COLO668 (cell line): Measurements from ENCODE around the gene PIN1.
"Not testable (repeated sequence)": the region's sequence is repeated elsewhere in the genome, so short reads cannot be mapped to it uniquely, and the experiment has no call there.

Experiments
- DNase-seq: peaks from one replicate; lab custom pipeline; 2025; ENCODE audit not compliant: unreplicated experiment; lab: John Stamatoyannopoulos, UW

PIN1 gene

GRCh38 chr19:9818175-9818733, 16.9 kb upstream of the PIN1 start:
- DNase-seq, result no peak

GRCh38 chr19:9818734-9819595, 16.2 kb upstream of the PIN1 start, which contains the start of gene FBXL12:
Gene FBXL12 (minus strand): TSS chr19:9819079. CDS start chr19:9818813, 266 bp downstream.
- peak; percentile 100 for DNase-seq

DNA sequence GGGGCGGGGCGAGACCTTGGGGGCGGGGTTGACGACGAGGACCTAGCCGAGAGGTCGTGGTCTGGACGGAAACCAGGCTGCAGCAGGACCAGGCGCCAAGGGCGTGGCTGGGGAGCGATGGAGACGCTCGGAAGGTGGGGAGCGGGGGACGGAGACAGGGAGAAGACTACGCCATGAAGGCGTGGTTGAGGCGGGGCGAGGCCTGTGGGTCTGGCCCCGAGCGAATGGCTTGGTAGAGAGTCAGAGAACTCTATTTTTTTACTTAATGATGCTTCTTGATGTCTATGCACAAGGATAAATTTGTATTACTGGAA, 15.6 kb upstream of the PIN1 start:
- DNase-seq, result no peak

- not testable (repeated sequence) for DNase-seq
Observed at GRCh38 chr19:9820034-9820433, 15.1 kb upstream of the PIN1 start.

DNA sequence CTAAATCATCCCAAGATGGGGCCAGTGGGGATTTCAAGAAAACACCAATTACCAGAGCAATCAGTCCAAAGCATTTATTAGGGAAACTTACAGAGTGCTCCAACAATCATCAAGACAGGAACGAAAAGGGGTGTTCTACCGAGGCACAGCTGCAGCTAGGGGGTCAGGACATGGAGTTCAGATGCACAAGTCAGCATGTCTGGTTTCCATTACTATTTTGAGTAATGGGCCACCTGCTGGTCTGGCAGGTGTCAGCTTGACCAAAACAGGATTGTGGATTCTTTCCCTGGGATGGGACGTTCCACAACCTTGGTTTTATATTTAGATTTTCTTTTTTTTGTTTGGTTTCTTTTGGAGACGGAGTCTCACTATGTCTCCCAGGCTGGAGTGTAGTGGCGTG, 11.3 kb upstream of the PIN1 start:
- DNase-seq, result no peak

GRCh38 chr19:9827289-9828238, 7.6 kb upstream of the PIN1 start, which contains the start of gene UBL5:
Gene UBL5 (plus strand): TSS chr19:9827918. CDS start chr19:9828338, 420 bp downstream.
- DNase-seq, result peak; percentile 92

GRCh38 chr19:9828551-9829063, 6.5 kb upstream of the PIN1 start:
- DNase-seq, result no peak

DNA sequence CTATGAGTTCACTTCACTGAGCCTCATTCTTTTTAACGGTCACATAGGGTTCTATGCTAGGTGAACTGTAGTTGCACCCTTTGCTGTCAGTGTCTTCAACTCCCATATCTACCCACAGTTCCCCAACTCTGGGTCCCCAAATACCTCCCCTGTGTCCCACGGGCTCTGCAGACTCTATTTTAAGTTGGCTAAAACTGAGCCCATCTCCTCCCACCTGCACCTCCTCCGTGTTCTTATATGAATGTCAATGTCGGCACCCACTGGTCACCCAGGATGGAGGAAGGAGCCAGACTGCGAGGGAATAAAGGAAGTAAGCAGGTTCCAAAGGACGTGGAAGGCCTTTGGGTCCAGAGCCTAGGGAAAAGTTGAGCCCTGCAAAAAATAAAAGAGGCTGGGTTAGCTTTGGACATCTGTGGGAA, 802 bp upstream of the PIN1 start:
- DNase-seq, result no peak

DNA sequence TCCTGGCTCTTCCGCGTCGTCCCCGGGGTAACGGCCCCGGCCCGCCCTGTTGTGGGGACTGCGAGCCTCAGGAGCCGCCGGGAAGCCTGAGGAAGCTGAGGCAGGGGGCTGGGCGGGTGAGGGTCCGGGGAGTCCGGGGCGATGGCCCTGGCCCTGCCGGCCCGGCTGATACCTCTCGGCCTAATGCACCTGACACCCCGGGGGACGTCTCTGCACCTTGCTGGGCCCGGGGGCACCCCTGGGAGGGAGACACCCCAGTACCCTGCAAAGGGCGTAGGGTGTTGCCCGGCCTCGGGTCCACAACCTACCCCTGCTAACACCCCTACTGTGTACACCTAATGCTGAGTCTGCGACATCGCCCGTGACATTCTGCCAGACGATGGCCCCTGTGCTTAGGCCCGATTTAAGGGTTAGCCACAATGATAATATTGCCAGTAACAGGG, 410 bp downstream of the PIN1 start:
- DNase-seq, result no peak

DNA sequence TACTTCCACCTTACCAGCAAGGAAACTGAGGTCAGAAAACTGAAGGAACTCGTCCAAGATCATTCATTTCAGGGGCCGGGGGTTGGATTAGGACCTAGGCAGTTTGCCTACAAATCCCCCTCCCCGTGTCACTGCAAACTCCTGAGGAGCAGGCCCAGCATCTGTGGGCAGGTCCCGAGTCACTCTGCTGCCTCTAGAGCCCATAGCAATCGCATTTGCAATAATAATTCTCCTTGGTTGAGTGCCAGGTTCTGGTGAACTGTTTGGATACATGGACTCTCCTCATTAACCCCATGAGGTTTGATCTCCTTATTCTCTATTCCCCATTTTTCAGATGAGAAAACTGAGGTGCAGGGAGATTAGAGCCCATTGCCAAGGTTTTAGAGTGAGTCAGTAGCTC, 903 bp downstream of the PIN1 start:
- no peak for DNase-seq

DNA sequence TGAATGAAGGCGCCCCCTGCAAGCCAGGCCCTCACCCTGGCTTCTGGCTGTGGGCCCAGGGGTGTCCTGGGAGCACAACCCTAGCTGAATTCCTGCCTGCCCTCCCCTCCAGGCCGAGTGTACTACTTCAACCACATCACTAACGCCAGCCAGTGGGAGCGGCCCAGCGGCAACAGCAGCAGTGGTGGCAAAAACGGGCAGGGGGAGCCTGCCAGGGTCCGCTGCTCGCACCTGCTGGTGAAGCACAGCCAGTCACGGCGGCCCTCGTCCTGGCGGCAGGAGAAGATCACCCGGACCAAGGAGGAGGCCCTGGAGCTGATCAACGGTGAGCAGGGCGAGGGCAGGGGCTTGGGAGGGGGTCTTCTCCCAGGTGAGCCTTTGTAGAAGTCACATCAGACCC, 3.2 kb downstream of the PIN1 start:
- no peak for DNase-seq

- no peak for DNase-seq
Observed at GRCh38 chr19:9839415-9839814, 4.3 kb downstream of the PIN1 start.

DNA sequence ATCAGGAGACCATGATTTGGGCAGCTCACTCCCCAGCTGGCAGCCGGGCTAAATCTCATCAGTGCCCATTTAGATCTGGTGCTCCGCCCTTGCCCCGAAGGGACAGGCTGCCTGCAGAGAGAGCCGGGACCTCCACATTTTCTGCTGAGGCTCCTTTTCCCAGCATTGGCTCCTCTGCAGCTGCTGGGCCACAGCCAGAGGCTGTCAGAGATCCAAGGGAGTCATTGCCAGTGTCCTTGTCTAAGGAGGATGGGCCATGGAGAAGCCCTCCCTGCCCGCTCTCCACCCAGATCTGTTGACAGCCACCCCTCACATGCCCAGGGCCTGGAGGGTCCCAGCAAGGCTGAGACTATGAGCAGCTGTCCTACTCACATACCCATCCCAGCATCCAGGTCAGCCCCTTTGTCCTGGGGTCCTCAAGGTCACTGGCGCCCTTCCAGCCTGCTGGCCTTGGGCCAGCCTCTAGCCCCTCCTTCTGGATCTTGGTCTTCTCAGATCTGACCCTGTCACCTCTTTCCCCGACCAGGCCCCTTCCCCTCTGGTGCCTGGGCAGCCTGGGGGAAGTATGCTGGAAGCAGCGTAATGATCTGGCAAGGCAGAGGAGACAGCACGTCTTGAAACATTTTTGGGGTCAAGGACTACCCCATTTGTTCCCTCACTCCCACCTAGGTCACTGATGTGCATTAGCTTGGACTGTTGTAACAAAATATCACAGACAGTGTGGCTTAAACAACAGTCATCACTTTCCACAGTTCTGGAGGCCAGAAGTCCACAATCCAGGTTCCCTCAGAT, 7.9 kb downstream of the PIN1 start:
- DNase-seq, result no peak

DNA sequence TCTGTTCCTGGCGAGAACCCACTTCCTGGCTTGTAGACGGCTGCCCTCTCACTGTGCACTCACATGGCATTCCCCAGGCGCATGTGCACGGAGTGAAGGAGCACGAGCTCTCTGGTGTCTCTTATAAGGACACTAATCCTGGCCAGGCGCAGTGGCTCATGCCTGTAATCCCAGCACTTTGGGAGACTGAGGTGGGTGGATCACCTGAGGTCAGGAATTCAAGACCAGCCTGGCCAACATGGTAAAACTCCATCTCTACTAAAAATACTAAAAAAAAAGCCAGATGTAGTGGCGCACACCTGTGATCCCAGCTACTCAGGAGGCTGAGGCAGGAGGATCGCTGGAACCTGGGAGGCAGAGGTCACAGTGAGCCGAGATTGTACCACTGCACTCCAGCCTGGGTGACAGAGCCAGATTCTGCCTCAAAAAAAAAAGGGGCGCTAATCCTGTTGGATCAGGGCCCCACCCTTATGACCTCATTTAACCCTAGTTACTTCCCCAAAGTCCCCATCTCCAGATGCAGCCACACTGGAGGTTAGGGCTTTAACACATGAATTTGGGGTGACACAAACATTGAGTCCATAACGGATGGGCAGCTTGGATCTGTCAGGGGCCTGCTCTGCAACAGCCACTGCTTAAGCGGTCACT, 8.6 kb downstream of the PIN1 start:
- DNase-seq, result not testable (repeated sequence)

DNA sequence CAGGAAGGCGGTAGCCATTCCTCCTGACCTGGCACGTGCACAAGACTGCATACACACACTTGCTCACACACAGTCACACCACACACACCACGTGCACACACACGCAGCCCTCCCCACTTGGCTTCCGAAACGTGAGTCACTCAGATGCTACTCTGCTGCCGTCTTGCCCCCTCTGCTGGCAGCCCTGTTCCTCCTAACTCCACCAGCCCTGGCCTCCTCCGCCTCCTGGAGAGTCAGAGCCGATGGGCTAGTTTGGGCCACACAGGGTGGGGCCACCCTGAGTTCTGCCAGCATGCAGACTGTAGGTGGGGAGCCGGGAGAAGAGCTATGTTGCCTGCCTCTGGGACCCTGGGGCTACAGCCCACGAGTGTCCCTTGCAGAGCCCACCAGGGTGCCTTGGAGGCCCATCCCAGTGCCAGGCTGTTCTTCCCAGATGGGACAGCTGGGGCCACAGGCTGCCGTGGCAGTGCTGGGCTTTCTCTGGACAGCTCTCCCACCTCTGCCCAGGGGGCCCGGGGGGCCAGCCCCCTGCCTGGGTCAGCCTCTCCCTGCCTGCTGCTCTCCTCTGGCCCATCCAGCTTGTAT, 12.1 kb downstream of the PIN1 start:
- peak; percentile 10 for DNase-seq

GRCh38 chr19:9848060-9848459, 12.9 kb downstream of the PIN1 start:
- peak; percentile 15 for DNase-seq

DNA sequence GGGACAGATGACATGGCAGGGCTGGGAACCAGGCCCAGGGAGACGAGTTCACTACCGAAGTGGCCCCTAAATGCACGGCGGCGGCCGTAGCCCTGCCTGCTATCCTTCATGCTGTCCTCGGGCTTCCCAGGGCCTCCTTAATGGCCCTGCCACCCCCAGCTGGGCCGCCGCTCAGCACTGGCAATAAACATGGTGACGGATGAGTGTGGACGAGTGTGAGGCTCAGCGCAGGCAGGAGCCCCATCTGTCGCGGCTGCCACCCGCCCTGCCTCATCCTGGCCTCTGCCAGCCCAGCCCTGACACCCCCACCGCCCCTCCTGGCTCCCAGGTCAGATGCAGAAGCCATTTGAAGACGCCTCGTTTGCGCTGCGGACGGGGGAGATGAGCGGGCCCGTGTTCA, 13.6 kb downstream of the PIN1 start:
- DNase-seq, result no peak

DNA sequence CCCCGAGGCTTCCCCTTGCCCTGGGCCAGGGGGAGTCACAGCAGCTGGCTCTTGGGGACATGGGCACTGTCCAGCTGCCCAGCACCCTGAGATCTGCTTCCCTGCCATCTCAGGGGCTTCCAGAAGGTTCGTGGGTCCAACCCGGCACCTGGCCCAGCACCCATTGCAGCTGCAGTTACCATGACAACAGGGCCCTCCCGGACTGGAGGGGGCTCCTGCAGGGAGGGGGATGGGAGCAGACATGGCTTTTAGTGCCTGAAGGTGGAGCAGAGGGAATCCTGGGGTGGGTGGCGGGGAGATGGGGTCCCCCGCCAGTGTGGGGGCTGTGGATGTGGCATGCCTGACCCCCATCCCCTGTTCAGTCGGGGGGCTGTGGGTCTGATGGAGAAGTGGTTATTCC, 14.7 kb downstream of the PIN1 start:
- DNase-seq, result no peak

DNA sequence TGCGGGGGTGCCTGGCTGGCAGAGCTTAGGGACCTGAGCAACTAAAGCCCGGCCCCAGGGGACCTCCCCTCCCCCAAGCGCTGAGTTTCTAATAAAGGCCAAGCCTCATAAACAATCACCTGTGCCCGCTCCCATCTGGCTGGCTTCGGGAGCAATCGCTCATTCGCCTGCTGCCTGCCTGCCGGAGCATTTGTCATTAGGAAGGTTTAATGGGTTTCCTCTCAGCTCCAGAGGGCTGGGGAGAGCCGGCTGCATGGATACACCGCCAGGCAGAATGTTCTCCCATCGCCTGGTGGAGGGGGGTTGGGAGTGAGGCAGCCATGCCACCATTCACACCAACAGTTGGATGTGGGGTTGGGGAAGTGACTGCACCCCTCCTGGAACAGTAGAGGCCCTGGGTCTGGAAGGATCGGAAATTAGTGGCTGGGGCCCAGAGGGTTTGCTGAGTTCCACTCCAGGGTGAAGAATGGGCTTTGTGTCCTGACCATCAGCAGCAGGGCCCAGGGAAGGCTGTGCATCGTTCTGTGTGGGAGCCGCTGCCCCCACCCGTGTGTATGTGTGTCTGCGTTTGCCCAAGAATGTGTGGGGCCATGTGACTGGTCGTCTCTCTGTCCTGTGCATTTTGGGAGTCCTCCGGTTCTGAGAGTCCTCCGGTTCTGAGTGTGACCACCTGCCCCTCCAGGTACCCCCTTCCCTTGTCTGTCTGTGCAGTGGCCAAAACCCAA, 15.3 kb downstream of the PIN1 start:
- no peak for DNase-seq
